Urinary bladder (tissue), 4 donors: ENCODE data around the gene KCNAB2. TPM values are rescaled to one million over a fixed set of nuclear protein-coding genes. Genes with fewer than 3 reads are reported as not detected.

Experiments used
- DNase-seq: peaks from one replicate; pipeline ENCODE4 v3.0.0-alpha.2; 2015; ENCODE audit errors: extremely low spot score
- H3K27ac ChIP-seq: one replicate; pipeline ENCODE4 v1.5.1; 2013; ENCODE audit warnings: low read depth, mild to moderate bottlenecking, moderate library complexity
- H3K36me3 ChIP-seq: one replicate; pipeline ENCODE4 v1.6.1; 2013; ENCODE audit warnings: mild to moderate bottlenecking, moderate library complexity; ENCODE audit not compliant: insufficient read depth
- H3K4me1 ChIP-seq: one replicate; pipeline ENCODE4 v1.6.1; 2013; ENCODE audit warnings: mild to moderate bottlenecking, moderate library complexity; ENCODE audit not compliant: insufficient read depth
- H3K4me3 ChIP-seq: one replicate; pipeline ENCODE4 v1.5.1; 2013; ENCODE audit warnings: low read depth, low read length
- WGBS: extraction: QIAGEN DNeasy Blood & Tissue Kit; methylation state at CpG from one replicate; pipeline ENCODE4 v1.1.7; 2013; 5-methylcytosine and 5-hydroxymethylcytosine counted together
- polyA plus RNA-seq: library from polyadenylated mRNA; stranded (reverse); fragments of 200-250 nt; gene quantifications from one replicate; pipeline ENCODE4 v1.2.3, GENCODE V29; 2013
- total RNA-seq: library from RNA; depleted of rRNA; stranded (reverse); fragments of >200 nt; gene quantifications from one replicate; pipeline ENCODE4 v1.2.3, GENCODE V29; 2014
- donor health status: healthy with polysubstance abuse.
- donor health status: healthy.

KCNAB2 gene
- total and polyA plus RNA-seq, 2 donors, result 3.8 to 13.0 TPM

DNA sequence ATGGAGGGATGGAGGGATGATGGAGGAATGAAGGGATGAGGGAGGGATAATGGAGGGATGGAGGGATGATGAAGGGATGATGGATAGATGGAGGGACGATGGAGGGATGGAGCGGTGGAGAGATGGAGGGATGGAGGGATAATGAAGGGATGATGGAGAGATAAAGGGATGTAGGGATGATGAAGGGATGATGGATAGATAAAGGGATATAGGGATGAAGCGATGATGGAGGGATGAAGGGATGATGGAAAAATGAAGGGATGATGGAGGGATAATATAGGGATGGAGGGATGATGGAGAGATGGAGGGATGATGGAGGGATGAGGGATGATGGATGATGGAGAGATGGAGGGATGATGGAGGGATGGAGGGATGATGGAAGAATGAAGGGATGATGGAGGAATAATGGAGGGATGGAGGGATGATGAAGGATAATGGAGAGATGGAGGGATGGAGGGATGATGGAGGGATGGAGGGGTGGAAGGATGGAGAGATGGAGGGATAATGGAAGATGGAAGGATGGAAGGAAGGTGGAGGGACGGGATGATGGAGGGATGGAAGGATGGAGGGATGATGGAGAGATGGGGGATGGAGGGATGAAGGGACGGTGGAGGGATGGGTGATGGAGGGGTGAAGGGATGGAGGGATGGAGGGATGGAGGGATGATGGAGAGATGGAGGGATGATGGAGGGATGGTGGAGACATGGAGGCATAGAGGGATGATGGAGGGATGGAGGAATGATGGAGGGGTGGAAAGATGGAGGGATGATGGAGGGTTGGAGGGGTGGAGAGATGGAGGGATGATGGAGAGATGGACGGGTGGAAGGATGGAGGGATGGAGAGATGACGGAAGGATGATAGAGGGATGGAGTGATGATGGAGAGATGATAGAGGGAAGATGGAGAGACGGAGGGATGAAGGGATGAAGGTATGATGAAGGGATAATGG, 62.0 kb downstream of the KCNAB2 start:
- DNase-seq, result no peak
- WGBS, result 90% methylated on average over 8 of the region's 8 CpGs

DNA sequence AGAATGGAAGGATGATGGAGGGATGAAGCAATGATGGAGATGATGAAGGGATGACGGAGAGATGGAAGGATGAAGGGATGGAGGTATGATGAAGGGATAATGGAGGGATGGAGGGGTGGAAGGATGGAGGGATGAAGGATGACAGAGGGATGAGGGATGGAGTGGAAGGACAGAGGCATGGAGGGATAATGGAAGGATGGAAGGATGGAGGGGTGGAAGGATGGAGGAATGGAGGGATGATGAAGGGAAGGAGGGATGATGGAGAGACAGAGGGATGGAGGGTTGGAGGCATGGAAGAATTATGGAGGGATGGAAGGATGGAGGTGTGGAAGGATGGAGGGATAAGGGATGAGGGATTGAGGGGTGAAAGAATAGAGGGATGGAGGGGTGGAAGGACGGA, 62.8 kb downstream of the KCNAB2 start:
- 65% methylated on average over 2 of the region's 2 CpGs for WGBS

More for the DNA sequence above, 62.0 kb downstream of the KCNAB2 start:
- Histone ChIP-seq H3K4me1 (no peaks in the 10 kb centered on the region), H3K27ac (no peak overlapping the region), H3K4me3 (no peak overlapping the region), H3K36me3 (no peaks in the 10 kb centered on the region)

DNA sequence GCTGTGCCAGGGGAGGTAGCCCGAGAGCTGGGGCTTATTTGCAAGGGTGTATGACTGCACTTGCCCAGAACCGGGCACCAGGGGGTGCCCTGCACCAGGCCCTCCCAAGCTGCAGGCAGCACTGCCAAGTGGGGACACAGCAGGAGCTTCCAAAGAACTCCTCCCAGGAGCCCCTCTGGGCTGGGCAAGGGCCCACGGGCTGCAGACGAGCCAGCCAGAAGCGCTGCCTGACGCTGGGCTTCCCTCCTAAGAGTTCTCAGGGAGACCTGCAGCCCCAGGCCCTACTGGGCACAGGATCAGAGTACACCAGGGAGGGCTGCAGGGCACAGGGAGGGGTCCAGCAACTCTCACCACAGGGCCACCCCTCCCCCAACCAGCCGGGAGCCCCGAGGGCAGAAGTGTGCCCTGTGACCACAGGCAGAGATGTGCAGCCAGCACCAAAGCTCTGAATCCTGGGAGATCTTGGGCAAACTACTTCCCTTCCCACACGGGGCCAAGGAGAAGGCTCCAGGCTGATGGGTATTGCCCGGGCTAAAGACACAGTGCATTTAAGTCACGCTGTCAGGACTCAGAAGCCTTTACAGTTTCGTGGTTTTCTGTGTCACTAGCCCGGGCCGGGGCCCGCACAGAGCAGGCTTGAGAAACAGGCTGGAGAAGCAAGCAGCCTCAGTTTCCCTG, 63.4 kb downstream of the KCNAB2 start:
- Histone ChIP-seq H3K4me1 (no peaks in the 10 kb centered on the region), H3K27ac (no peak overlapping the region), H3K4me3 (no peak overlapping the region), H3K36me3 (no peaks in the 10 kb centered on the region)
- no peak for DNase-seq
- 52% methylated on average over 15 of the region's 15 CpGs for WGBS

More for the DNA sequence above, 62.8 kb downstream of the KCNAB2 start:
- Histone ChIP-seq H3K27ac (no peak overlapping the region), H3K36me3 (no peaks in the 10 kb centered on the region), H3K4me1 (no peaks in the 10 kb centered on the region), H3K4me3 (no peak overlapping the region)
- DNase-seq, result no peak

DNA sequence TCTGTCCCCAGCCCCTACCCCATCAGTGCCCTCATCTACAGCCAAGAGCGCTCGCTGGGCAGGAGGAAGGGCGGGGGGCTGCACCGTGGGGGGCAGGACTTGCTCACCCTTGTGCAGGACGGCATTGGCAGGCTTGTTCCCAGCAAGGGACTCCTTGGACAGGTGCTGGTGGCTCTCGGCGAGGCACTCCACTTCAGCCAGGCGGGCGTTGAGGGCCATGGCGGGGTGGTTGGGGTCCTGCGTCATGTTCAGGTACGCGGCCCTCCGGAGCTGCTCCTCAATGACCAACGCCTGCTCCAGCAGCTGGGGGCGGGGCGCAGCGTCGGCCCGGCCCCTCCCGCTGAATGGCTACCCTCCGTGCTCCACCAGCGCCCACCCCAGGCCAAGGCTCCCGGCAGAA, 64.0 kb downstream of the KCNAB2 start:
- Histone ChIP-seq H3K36me3 (no peaks in the 10 kb centered on the region), H3K27ac (no peak overlapping the region), H3K4me1 (no peaks in the 10 kb centered on the region), H3K4me3 (no peak overlapping the region)
- WGBS, result 79% methylated on average over 24 of the region's 24 CpGs
- no peak for DNase-seq

DNA sequence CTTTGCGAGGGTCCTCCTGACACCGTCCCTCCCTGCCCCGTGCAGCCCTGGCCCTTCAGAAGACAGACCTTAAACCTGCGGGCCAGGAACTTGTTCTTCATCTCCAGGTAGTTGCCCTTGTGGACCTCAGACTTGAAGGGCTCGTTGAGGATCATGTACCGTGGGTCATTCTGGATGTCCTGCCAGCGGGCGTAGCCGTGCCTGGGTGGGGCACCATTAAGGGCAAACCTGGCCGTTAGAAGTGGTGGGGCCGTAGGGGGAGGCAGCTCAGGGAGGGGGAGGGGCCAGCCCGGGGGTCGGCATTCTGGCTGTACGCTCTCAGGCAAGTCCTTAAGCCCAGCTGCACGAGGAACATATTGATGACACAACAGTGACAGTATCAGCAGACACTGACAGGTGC, 64.6 kb downstream of the KCNAB2 start:
- Histone ChIP-seq H3K27ac (no peak overlapping the region), H3K4me3 (no peak overlapping the region), H3K36me3 (no peaks in the 10 kb centered on the region), H3K4me1 (no peaks in the 10 kb centered on the region)
- 74% methylated on average over 15 of the region's 15 CpGs for WGBS
- DNase-seq, result no peak

DNA sequence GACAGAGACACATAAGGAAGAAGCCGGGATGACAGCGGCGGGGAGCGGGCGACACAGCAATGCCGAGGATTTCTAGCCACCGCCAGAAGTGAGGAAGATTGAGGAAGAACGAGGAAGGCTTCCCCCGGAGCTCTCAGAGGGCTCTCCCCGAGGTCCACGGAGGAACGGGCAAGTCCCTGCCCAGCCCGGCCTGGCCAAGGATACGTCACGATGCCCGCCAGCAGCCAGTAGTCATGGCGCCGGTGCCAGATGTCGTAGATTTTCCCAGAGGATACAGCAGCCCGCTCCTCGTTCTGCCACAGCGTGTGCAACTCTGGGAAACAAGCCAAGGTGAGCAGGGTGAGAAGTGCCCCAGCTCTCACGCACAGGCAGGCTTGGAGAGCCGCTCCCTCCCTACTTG, 65.9 kb downstream of the KCNAB2 start:
- Histone ChIP-seq H3K4me1 (no peaks in the 10 kb centered on the region), H3K4me3 (no peak overlapping the region), H3K27ac (no peak overlapping the region), H3K36me3 (no peaks in the 10 kb centered on the region)
- no peak for DNase-seq
- 84% methylated on average over 24 of the region's 24 CpGs for WGBS

DNA sequence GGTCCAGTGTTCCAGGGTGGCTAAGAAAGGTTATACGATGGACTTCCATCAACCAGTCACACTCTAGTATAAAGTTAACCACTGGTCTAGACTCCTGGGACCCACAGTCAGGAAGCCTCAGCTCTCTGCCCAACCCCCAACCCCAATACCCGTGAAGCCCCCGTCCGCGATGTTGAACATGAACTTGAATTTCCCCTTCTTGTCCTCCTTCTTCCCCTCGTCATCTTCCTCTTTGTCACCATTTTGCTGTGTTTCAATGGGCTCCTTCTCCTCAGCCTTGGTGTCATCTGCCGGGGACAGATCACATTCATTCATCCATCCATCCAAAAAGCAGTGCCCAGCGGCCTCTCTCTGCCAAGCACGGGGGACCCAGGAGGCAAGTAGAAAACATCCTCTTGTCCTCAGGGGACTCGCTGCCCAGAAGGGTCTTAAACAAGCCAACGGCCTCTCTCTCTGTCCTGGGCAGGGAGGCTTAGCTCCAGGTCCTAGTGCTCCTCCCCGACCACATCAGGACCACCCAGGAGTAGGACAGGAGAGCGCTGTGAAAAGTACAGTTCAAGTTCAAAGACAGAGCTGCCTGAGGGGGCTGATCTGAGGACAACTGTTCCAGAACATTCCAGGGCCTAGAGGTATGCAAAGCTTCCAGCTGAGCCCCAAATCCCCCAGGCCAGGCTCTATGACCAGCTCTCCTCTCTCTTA, 66.5 kb downstream of the KCNAB2 start:
- Histone ChIP-seq H3K4me1 (no peaks in the 10 kb centered on the region), H3K36me3 (no peaks in the 10 kb centered on the region), H3K4me3 (no peak overlapping the region), H3K27ac (no peak overlapping the region)
- WGBS, result 75% methylated on average over 13 of the region's 13 CpGs
- DNase-seq, result no peak

DNA sequence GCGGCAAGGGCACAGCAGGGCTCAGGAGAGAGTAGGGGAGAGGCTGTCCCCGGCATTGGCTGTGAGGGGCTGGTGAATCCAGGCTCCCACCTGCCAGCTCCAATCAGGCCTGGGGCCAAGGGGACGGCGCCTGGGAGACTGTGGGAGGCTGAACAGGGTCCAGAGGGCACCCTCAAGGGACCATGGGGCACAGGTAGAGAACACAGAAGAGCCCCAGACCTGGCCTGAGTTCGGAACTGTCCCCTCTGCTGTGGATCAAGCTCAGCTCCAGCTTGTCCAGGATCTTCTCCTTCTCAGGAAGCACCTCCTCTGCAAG, 67.0 kb downstream of the KCNAB2 start:
- Histone ChIP-seq H3K4me3 (no peak overlapping the region), H3K27ac (no peak overlapping the region), H3K36me3 (no peaks in the 10 kb centered on the region), H3K4me1 (no peaks in the 10 kb centered on the region)
- no peak for DNase-seq
- WGBS, result 58% methylated on average over 5 of the region's 5 CpGs

DNA sequence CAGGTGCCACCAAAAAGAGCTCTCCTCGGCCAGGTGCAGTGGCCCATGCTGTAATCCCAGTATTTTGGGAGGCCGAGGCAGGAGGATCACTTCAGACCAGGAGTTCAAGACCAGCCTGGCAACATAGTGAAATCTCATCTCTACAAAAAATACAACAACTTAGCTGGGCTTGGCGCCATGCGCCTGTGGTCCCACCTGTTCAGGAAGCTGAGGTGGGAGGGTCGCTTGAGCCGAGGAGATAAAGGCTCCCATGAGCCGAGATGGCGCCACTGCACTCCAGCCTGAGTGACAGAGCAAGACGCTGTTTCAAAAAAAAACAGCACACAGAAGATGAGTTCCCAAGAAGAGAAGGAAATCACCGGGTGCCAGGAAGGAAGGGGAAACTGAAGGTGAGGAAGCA, 67.4 kb downstream of the KCNAB2 start:
- 76% methylated on average over 10 of the region's 10 CpGs for WGBS
- Histone ChIP-seq H3K4me3 (no peak overlapping the region), H3K27ac (no peak overlapping the region), H3K4me1 (no peaks in the 10 kb centered on the region), H3K36me3 (no peaks in the 10 kb centered on the region)
- no peak for DNase-seq

DNA sequence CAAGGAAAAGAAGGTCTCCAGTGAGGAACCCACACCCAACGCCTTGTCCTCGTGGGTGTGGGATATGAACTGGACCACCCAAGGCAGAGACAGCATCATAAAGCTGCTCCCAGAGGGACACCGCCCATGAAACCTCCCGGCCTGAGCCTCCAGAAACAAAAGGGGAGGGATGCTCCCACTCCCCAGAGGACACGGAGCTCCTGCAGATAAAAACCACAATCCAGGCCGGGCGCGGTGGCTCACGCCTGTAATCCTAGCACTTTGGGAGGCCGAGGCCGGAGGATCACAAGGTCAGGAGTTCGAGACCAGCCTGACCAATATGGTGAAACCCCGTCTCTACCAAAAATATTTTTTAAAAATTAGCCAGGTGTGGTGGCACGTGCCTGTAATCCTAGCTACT, 68.1 kb downstream of the KCNAB2 start:
- no peak for DNase-seq
- 85% methylated on average over 14 of the region's 14 CpGs for WGBS
- no peaks in the 10 kb centered on the region for H3K36me3 ChIP-seq
- H3K4me1 ChIP-seq, result no peaks in the 10 kb centered on the region
- H3K27ac ChIP-seq, result no peak overlapping the region
- H3K4me3 ChIP-seq, result no peak overlapping the region

DNA sequence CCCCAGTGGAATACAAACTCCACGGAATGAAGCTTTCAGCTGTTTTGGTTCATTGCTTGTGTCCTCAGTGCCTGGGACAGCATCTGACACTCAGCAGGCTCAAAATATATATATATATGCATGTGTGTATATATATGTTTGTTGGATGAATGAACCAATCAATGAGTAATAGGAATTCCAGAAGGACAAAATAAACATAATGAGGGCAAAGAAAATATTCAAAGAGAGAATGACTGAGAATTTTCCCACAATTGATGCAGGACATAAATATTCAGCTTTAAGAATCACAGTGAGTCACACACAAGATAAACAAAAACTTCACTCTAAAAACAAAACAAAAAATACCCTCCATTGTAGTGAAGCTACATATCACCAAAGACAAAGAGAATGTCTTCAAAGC, 70.4 kb downstream of the KCNAB2 start:
- Histone ChIP-seq H3K4me3 (no peak overlapping the region), H3K4me1 (no peaks in the 10 kb centered on the region), H3K36me3 (no peaks in the 10 kb centered on the region), H3K27ac (no peak overlapping the region)
- WGBS, result 53% methylated on average over 1 of the region's 1 CpG
- no peak for DNase-seq

DNA sequence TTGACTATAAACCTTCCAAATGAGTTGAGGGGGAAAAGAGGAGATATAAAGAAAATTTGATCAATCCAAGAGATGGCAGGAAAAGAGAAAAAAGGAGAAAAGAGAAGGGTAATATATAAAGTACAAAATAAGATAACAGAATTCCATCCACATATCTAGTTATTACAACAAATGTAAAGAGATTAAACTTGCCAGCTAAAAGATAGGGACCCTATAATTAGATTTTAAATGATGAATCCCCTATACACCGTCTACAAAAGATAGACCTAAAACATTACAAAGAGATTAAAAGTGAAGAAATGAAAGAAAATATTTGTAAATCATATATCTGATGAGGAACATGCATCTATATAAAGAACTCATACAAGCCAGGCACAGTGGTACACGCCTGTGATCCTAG, 71.4 kb downstream of the KCNAB2 start:
- WGBS, result 86% methylated on average over 2 of the region's 2 CpGs
- Histone ChIP-seq H3K27ac (no peak overlapping the region), H3K36me3 (no peaks in the 10 kb centered on the region), H3K4me1 (no peaks in the 10 kb centered on the region), H3K4me3 (no peak overlapping the region)
- no peak for DNase-seq

DNA sequence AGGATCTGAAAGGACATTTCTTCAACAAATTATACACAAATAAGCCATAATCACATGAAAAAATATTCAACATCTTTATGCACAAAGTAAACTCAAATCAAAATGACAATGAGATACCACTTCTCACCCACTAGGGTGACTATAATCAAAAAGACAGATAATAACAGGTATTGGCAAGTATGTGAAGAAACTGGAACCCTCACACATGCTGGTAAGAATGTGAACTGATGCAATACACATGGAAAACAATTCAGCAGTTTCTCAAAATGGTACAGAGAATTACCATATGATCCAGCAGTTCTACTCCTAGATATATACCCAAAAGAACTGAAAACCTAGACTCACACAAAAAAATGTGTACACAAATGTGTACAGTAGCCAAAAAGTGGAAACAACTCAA, 71.9 kb downstream of the KCNAB2 start:
- DNase-seq, result no peak
- Histone ChIP-seq H3K4me3 (no peak overlapping the region), H3K36me3 (no peaks in the 10 kb centered on the region), H3K4me1 (no peaks in the 10 kb centered on the region), H3K27ac (no peak overlapping the region)

DNA sequence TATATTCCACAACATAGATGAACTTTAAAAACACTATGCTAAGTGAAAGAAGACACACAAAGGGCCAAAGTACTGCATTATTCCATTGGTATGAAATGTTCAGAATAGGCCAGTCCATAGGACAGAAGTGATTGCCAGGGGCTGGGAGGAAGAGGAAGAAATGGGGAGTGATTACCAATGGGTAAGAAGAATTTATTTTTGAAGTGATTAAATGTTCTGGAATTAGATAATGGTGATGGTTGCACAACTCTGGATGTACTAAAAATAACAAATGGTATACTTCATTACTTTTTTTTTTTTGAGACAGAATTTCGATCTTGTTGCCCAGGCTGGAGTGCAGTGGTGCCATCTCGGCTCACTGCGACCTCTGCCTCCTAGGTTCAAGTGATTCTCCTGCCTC, 72.7 kb downstream of the KCNAB2 start:
- DNase-seq, result no peak
- Histone ChIP-seq H3K36me3 (no peaks in the 10 kb centered on the region), H3K4me3 (no peak overlapping the region), H3K27ac (no peak overlapping the region), H3K4me1 (no peaks in the 10 kb centered on the region)
- 68% methylated on average over 3 of the region's 3 CpGs for WGBS
